ENCODE data around the gene ZNF205.

GRCh38 chr16:3118204-3118790 lies 5.9 kb downstream of the ZNF205 start:
- no peak for TF ChIP-seq CTCF (IDR thresholded peaks at IDR 0.05)
- no peak for TF ChIP-seq ZFX (IDR thresholded peaks at IDR 0.05; ENCODE audit: borderline replicate concordance)

Measured in 22Rv1 (cell line).